ENCODE data around the gene COL9A1.

DNA sequence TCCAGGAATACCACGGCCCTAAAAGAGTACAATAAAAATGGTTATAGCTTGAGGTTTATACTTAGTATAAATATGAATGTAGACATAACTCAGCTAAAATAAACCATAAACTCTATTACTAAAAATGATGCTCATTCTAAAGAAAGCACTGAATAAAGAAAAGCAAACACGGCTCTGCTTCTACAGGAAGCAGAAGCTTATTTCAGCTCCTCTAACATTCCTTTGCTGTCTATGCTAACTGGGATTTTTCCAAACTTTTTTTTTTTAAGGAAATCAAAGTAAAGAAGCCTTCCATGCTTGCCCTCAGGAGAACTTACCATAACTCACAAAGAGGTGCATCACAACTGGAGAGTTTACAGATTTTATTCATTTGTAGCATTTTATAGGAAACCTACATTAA lies 30.8 kb downstream of the COL9A1 start:
- TF ChIP-seq POLR2AphosphoS5 (IDR thresholded peaks at IDR 0.05) (no peak), POLR2A (IDR thresholded peaks at IDR 0.05) (no peak)
- TF ChIP-seq, protein P1, sequence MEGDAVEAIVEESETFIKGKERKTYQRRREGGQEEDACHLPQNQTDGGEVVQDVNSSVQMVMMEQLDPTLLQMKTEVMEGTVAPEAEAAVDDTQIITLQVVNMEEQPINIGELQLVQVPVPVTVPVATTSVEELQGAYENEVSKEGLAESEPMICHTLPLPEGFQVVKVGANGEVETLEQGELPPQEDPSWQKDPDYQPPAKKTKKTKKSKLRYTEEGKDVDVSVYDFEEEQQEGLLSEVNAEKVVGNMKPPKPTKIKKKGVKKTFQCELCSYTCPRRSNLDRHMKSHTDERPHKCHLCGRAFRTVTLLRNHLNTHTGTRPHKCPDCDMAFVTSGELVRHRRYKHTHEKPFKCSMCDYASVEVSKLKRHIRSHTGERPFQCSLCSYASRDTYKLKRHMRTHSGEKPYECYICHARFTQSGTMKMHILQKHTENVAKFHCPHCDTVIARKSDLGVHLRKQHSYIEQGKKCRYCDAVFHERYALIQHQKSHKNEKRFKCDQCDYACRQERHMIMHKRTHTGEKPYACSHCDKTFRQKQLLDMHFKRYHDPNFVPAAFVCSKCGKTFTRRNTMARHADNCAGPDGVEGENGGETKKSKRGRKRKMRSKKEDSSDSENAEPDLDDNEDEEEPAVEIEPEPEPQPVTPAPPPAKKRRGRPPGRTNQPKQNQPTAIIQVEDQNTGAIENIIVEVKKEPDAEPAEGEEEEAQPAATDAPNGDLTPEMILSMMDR (IDR thresholded peaks at IDR 0.05): no peak
